Endodermal cell (in vitro differentiated cells): ENCODE data around the gene CST1. TPM values are rescaled to one million over a fixed set of nuclear protein-coding genes. Genes with fewer than 3 reads are reported as not detected.
"Not testable (repeated sequence)": the region's sequence is repeated elsewhere in the genome, so short reads cannot be mapped to it uniquely, and the experiment has no call there.

Source experiments
- DNase-seq: peaks from one replicate; pipeline ENCODE4 v3.0.0-alpha.2; 2017
- H3K27ac ChIP-seq: 2 replicates; pipeline ENCODE4 v1.5.1; 2013; ENCODE audit warnings: mild to moderate bottlenecking, low read depth, low read length, moderate library complexity
- H3K27me3 ChIP-seq: 2 replicates; pipeline ENCODE4 v1.6.1; 2013; ENCODE audit warnings: mild to moderate bottlenecking, low read length, moderate library complexity; ENCODE audit not compliant: insufficient read depth, control insufficient read depth, poor library complexity, severe bottlenecking
- H3K36me3 ChIP-seq: 2 replicates; pipeline ENCODE4 v1.7.0; 2013; ENCODE audit warnings: mild to moderate bottlenecking, low read length, moderate library complexity; ENCODE audit not compliant: control insufficient read depth, insufficient read depth
- H3K4me1 ChIP-seq: one replicate; pipeline ENCODE4 v1.7.0; 2013; ENCODE audit warnings: low read length; ENCODE audit not compliant: control insufficient read depth, insufficient read depth
- H3K4me3 ChIP-seq: 2 replicates; pipeline ENCODE4 v1.5.1; 2013; ENCODE audit warnings: mild to moderate bottlenecking, low read length, moderate library complexity
- H3K9ac ChIP-seq: 2 replicates; pipeline ENCODE4 v1.6.1; 2013; ENCODE audit warnings: mild to moderate bottlenecking, low read length, moderate library complexity; ENCODE audit not compliant: poor library complexity, severe bottlenecking; ENCODE audit errors: extremely low read depth
- H3K9me3 ChIP-seq: 2 replicates; pipeline ENCODE4 v1.6.1; 2013; ENCODE audit warnings: mild to moderate bottlenecking, low read length, moderate library complexity; ENCODE audit not compliant: control insufficient read depth
- H3K27ac Mint-ChIP-seq: 2 replicates; pipeline ENCODE4 v1.8.0; 2020; ENCODE audit warnings: mixed read lengths
- H3K27me3 Mint-ChIP-seq: 2 replicates; pipeline ENCODE4 v1.8.0; 2021; ENCODE audit warnings: mild to moderate bottlenecking, mixed read lengths; ENCODE audit not compliant: insufficient read depth
- H3K36me3 Mint-ChIP-seq: 2 replicates; pipeline ENCODE4 v1.8.0; 2020; ENCODE audit warnings: low read depth, mixed read lengths
- H3K4me1 Mint-ChIP-seq: 2 replicates; pipeline ENCODE4 v1.8.0; 2020; ENCODE audit warnings: mixed read lengths
- H3K4me3 Mint-ChIP-seq: 2 replicates; pipeline ENCODE4 v1.8.0; 2020; ENCODE audit warnings: mild to moderate bottlenecking, moderate library complexity, mixed read lengths
- H3K9me3 Mint-ChIP-seq: 2 replicates; pipeline ENCODE4 v1.8.0; 2020; ENCODE audit warnings: mild to moderate bottlenecking, mixed read lengths
- WGBS, 2 experiments: methylation state at CpG; one replicate each; pipeline versions ENCODE4 v1.1.5 to v1.1.7; 2013; ENCODE audit warnings: missing lambda C conversion rate in 2 of 2, mixed read lengths in 1 of 2; ENCODE audit not compliant: insufficient coverage in 1 of 2, insufficient read length in 1 of 2; 5-methylcytosine and 5-hydroxymethylcytosine counted together
- total RNA-seq, 2 donors: library from RNA; stranded (reverse); fragmentation: NEBNext Ultra II Directional in 1 of 2; extraction: Animal tissue kit (Norgen Biotek cat#: 25700) in 1 of 2; gene quantifications; 2 replicates in 1 of 2; 3 replicates in 1 of 2; pipeline ENCODE4 v1.2.1, GENCODE V29; 2021
- TF ChIP-seq, protein P1 (sequence below): fragments of 200-600 bp; sonication (generic); conservative IDR thresholded peaks from 2 replicates; pipeline ENCODE4 v1.5.0; 2021; ENCODE audit warnings: antibody characterized with exemption, mild to moderate bottlenecking

Gene CST1
- total RNA-seq, 2 donors from 2014 or later: 123 to 1,051 TPM

DNA sequence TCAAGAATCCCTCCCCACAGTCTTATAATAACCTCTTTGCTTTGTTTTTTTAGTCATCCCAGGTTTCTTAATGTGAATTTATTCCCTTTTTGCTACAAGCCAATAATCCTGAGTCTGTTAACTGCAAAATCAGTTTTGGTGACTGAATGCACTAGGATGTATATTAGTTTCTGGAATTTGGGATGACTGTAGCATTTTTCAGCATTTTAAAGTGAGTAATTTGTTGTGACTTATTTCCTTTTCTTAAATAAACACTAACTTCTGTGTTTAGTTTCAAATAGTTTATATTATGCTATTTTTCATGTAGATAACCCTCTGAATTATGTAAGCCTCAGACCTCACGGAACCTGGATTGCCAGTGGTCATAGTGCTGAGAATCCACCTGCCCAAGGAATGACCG, 5.5 kb downstream of the CST1 start:
- H3K27me3 Mint-ChIP-seq: peaks cover 8% of the 10 kb centered on the region
- H3K36me3 Mint-ChIP-seq: peaks cover 26% of the 10 kb centered on the region
- 96 to 100% methylated on average over 1 to 2 of the region's 2 CpGs for WGBS, 2 experiments

DNA sequence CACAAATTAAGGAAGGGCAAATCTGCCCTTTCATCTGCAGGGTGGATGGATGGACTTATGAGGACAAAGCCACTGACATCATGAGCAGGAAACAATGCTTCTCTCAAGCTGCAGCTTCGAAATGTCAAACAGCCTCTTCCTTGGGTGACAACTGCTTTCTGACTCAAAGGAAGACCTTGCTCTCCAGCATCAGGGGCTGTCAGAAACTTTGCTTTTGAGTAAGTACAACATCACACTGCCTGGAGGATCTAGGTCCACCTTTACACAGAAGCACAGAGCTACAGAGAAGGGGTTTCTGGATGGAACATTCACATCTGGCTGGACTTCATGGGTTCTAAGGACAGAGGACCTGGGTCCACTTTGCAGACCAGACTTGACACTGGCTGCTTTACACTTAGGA, 5.9 kb downstream of the CST1 start:
- Mint-ChIP-seq H3K4me3 (no peak overlapping the region), H3K27me3 (peaks cover 9% of the 10 kb centered on the region), H3K4me1 (peaks cover 33% of the 10 kb centered on the region), H3K9me3 (no peaks in the 10 kb centered on the region), H3K27ac (no peak overlapping the region), H3K36me3 (peaks cover 25% of the 10 kb centered on the region)
- no peaks in the 10 kb centered on the region for H3K27me3 ChIP-seq
- H3K9me3 ChIP-seq: no peaks in the 10 kb centered on the region
- H3K4me3 ChIP-seq: no peak overlapping the region
- TF ChIP-seq, protein P1, sequence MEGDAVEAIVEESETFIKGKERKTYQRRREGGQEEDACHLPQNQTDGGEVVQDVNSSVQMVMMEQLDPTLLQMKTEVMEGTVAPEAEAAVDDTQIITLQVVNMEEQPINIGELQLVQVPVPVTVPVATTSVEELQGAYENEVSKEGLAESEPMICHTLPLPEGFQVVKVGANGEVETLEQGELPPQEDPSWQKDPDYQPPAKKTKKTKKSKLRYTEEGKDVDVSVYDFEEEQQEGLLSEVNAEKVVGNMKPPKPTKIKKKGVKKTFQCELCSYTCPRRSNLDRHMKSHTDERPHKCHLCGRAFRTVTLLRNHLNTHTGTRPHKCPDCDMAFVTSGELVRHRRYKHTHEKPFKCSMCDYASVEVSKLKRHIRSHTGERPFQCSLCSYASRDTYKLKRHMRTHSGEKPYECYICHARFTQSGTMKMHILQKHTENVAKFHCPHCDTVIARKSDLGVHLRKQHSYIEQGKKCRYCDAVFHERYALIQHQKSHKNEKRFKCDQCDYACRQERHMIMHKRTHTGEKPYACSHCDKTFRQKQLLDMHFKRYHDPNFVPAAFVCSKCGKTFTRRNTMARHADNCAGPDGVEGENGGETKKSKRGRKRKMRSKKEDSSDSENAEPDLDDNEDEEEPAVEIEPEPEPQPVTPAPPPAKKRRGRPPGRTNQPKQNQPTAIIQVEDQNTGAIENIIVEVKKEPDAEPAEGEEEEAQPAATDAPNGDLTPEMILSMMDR: no peak
- no peaks in the 10 kb centered on the region for H3K36me3 ChIP-seq
- H3K9ac ChIP-seq: no peak overlapping the region
- H3K27ac ChIP-seq: no peak overlapping the region
- 86 to 89% methylated on average over 1 of the region's 1 CpG for WGBS, 2 experiments
- H3K4me1 ChIP-seq: no peaks in the 10 kb centered on the region
- no peak for DNase-seq

More for the DNA sequence above, 5.5 kb downstream of the CST1 start:
- H3K27ac ChIP-seq: no peak overlapping the region
- no peaks in the 10 kb centered on the region for H3K4me1 ChIP-seq
- Mint-ChIP-seq H3K4me1 (peaks cover 32% of the 10 kb centered on the region), H3K9me3 (no peaks in the 10 kb centered on the region), H3K27ac (no peak overlapping the region), H3K4me3 (no peak overlapping the region)
- no peak overlapping the region for H3K9ac ChIP-seq
- H3K27me3 ChIP-seq: no peaks in the 10 kb centered on the region
- no peaks in the 10 kb centered on the region for H3K36me3 ChIP-seq
- no peak overlapping the region for H3K4me3 ChIP-seq
- TF ChIP-seq, protein P1: no peak
- DNase-seq: no peak
- H3K9me3 ChIP-seq: no peaks in the 10 kb centered on the region

DNA sequence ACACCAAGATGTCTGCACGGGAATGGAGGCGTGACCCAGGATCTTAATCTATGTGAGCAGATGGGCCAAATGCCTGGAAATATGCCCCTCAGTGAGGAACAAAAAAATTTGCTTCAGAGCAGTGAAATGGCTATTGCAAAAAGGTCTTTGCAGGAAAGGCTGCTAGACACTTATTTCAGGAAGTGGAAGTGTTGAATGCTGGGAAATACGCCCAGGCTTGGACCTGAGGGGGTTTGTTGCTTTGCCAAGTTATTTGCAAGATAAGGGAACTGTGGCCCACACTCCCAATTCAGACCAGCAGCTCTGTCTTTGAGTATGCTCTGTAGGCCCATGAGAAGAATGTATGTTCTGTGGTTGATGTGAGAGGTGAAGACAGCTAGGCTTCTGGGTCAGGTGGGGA, 15.3 kb downstream of the CST1 start:
- peaks cover 16% of the 10 kb centered on the region for H3K27me3 Mint-ChIP-seq
- WGBS, 2 experiments: 94% methylated on average over 3 of the region's 3 CpGs
- H3K9me3 ChIP-seq, H3K9ac ChIP-seq, H3K27ac Mint-ChIP-seq, H3K4me3 ChIP-seq, DNase-seq, H3K4me1 ChIP-seq, H3K27me3 ChIP-seq, H3K36me3 Mint-ChIP-seq, H3K4me3 Mint-ChIP-seq, H3K9me3 Mint-ChIP-seq, H3K27ac ChIP-seq, H3K36me3 ChIP-seq: not testable (repeated sequence)
- H3K4me1 Mint-ChIP-seq: peaks cover 41% of the 10 kb centered on the region

DNA sequence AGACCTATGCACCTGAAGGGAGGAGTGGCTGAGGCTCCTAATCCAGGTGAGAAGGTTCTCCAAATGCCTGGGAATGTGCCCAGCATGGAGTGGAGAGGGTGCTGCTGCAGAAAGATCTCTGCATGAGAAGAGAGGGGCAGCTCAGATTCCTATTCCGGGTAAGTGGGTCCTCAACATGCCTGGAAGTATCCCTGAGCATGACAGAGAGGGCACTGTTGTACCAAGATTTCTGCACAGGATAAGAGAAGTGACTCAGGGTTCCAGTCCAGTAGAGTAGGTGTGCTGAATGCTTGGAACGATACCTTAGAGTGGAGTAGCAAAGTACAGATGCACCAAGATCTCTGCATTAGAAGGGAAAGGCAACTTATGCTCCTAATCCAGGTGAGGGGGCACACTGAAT, 15.8 kb downstream of the CST1 start:
- H3K4me3 ChIP-seq, DNase-seq, H3K27me3 ChIP-seq, H3K4me3 Mint-ChIP-seq, H3K9ac ChIP-seq, H3K36me3 Mint-ChIP-seq, H3K36me3 ChIP-seq, H3K27ac Mint-ChIP-seq, H3K27ac ChIP-seq, H3K4me1 ChIP-seq, H3K9me3 ChIP-seq, H3K9me3 Mint-ChIP-seq: not testable (repeated sequence)
- Mint-ChIP-seq H3K27me3 (peaks cover 16% of the 10 kb centered on the region), H3K4me1 (peaks cover 36% of the 10 kb centered on the region)
- WGBS, 2 experiments: 93 to 94% methylated on average over 2 of the region's 2 CpGs

DNA sequence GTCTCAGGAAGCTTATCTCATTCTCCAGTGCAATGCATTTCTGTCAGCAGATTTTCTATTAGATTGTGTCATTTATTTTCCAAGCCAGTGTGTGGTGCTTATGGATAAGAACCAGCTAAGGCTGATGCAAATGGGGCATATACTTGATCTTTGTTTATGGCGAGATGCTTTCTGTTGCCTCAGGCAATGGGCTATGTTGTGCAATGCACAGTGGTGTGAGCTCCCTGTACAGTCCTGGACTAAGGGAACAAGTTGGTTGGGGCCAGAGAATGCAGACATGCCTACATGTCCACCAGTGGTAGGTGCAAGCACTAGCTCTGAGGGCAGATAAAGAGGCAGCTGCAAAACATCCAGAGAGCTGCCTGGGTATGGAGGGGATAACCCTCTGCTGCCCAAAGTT, 16.3 kb downstream of the CST1 start:
- Mint-ChIP-seq H3K27me3 (peaks cover 12% of the 10 kb centered on the region), H3K4me1 (peaks cover 32% of the 10 kb centered on the region)
- not testable (repeated sequence) for H3K9ac ChIP-seq, H3K9me3 Mint-ChIP-seq, H3K9me3 ChIP-seq, H3K27me3 ChIP-seq, H3K27ac Mint-ChIP-seq, H3K36me3 Mint-ChIP-seq, DNase-seq, H3K4me1 ChIP-seq, H3K27ac ChIP-seq, H3K4me3 ChIP-seq, H3K36me3 ChIP-seq, H3K4me3 Mint-ChIP-seq
- 97 to 100% methylated on average over 1 of the region's 1 CpG for WGBS, 2 experiments
